Spleen (tissue), 11 donors: ENCODE measurements around the gene WDR33. TPM values are rescaled to one million over a fixed set of nuclear protein-coding genes. Genes with fewer than 3 reads are reported as not detected.

Experiments
- DNase-seq: peaks from one replicate; pipeline ENCODE4 v3.0.0-alpha.2; 2020
- H3K27ac ChIP-seq, 8 donors: fragments of 200-600 bp; sonication (generic) in 7 of 8; 1 replicate in 4 of 8; 2 replicates in 4 of 8; pipeline versions ENCODE4 v1.5.0 to v1.8.0; 2016 to 2021; ENCODE audit warnings: inconsistent platforms in 4 of 8, mild to moderate bottlenecking in 4 of 8, moderate library complexity in 1 of 8
- H3K27me3 ChIP-seq, 7 donors: fragments of 200-600 bp; sonication (generic) in 6 of 7; replicated peaks in 1 of 7; 1 replicate in 4 of 7; 2 replicates in 3 of 7; pipeline versions ENCODE4 v1.5.0 to v1.8.0; 2016 to 2021; ENCODE audit warnings: inconsistent platforms in 3 of 7, mild to moderate bottlenecking in 1 of 7
- H3K36me3 ChIP-seq, 6 donors: fragments of 200-600 bp; sonication (generic) in 5 of 6; 1 replicate in 4 of 6; 2 replicates in 2 of 6; pipeline versions ENCODE4 v1.5.0 to v1.8.0; 2016 to 2021; ENCODE audit warnings: inconsistent platforms in 2 of 6
- H3K4me1 ChIP-seq, 6 donors: fragments of 200-600 bp; sonication (generic) in 5 of 6; 1 replicate in 3 of 6; 2 replicates in 3 of 6; pipeline versions ENCODE4 v1.5.0 to v1.8.0; 2016 to 2021; ENCODE audit warnings: inconsistent platforms in 3 of 6
- H3K4me3 ChIP-seq, 8 donors: fragments of 200-600 bp; sonication (generic) in 7 of 8; 1 replicate in 4 of 8; 2 replicates in 4 of 8; pipeline versions ENCODE4 v1.5.0 to v1.8.0; 2016 to 2021; ENCODE audit warnings: inconsistent platforms in 4 of 8, mild to moderate bottlenecking in 4 of 8, moderate library complexity in 2 of 8
- H3K9me3 ChIP-seq, 8 donors: fragments of 200-600 bp; sonication (generic) in 7 of 8; 1 replicate in 4 of 8; 2 replicates in 4 of 8; pipeline versions ENCODE4 v1.5.0 to v1.8.0; 2016 to 2021; ENCODE audit warnings: inconsistent platforms in 4 of 8
- POLR2A ChIP-seq, 3 donors: fragments of 450-650 bp; IDR thresholded peaks; one replicate each; pipeline ENCODE4 v1.5.1; 2017; ENCODE audit warnings: antibody characterized with exemption in 3 of 3, mild to moderate bottlenecking in 1 of 3
- POLR2AphosphoS5 ChIP-seq, 3 donors: sonication (generic); formaldehyde crosslinking; IDR thresholded peaks; one replicate each; pipeline ENCODE4 v1.5.1; 2017; ENCODE audit warnings: antibody characterized with exemption in 3 of 3
- WGBS, 5 donors: extraction: QIAGEN DNeasy Blood & Tissue Kit in 3 of 5; methylation state at CpG; one replicate each; pipeline versions ENCODE4 v1.1.5 to v1.1.7; 2013 to 2018; 5-methylcytosine and 5-hydroxymethylcytosine counted together
- intact Hi-C: fragments of 100-400 bp; cut with DNase I; formaldehyde crosslinking; loops from one replicate; pipeline ENCODE4 v1.15.0; 2023; ENCODE audit warnings: low total_unique reads
- polyA plus RNA-seq, 3 donors: library from polyadenylated mRNA; stranded (reverse); fragments of 200-250 nt; gene quantifications; one replicate each; pipeline ENCODE4 v1.2.1, GENCODE V29; 2013
- total RNA-seq, 7 donors: library from RNA; depleted of rRNA in 3 of 7; stranded (reverse); fragments of >200 nt in 3 of 7; fragmentation: NEBNext Ultra II Directional in 4 of 7; extraction: Animal tissue kit (Norgen Biotek cat#: 25700) in 4 of 7; gene quantifications; one replicate each; pipeline versions ENCODE4 v1.1.0 to v1.2.1, GENCODE V29; 2016 to 2021
- TF ChIP-seq, protein P1 (sequence below), 11 experiments: fragments of 200-600 bp in 7 of 11; fragments of 450-650 bp in 4 of 11; sonication (generic) in 4 of 11; IDR thresholded peaks in 8 of 11; conservative IDR thresholded peaks in 3 of 11; 1 replicate in 7 of 11; 2 replicates in 4 of 11; pipeline versions ENCODE4 v1.4.0 to v1.8.0; 2016 to 2021; ENCODE audit warnings: antibody characterized with exemption in 11 of 11, inconsistent platforms in 4 of 11, mild to moderate bottlenecking in 1 of 11
- donor health status: healthy with polysubstance abuse.
- donor health status: DM: no; HTN: no; CAD: no; lungs with moderate emphysema.
- donor health status: DM: no; HTN: no; CAD: no.
- donor health status: Bipolar disorder and iron deficiency.
- donor health status: healthy.
- donor health status: DM: no; HTN: no; CAD: no.
- donor health status: DM: yes; HTN: yes; CAD: no.

Gene WDR33
- total and polyA plus RNA-seq, 10 donors, result 15.4 to 85.3 (median 63.1) TPM

DNA sequence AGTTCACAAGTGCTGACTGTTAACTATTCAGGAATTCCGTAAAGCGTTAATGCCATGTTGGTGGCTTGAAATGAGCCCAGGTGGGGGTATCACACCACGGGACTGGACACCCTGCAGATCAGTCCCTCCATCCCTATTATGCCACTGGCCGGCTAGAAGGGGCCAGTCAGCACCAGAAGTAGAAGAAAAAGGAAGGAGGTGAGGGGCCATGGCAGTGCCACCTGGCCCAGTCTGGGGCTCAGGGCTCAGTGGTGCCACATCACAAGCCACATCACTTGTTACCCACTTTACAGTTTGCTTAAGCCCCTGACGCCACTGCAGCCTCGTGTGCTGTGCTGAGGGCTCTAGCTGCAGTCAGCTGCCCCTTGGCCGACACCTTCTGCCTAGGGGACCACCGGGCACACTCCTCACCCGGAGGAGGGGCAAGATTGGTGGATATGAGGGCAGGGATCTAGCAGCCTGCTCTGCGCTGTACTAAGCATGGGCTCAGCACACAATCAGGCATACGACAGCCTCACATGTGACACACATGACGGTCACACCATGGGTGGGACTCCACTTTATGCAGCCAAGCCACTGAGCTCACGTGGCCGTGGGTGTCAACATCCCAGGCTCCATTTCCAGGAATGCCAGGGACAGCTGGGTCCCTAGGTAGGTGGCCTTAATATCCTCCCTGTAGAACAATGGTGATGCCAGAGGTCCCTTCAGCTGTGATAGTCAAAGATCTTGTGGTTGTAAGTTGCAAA lies 139.2 kb downstream of the WDR33 start:
- peaks cover 4 to 58% (median 36%) of the 10 kb centered on the region in 6 donors for H3K4me1 ChIP-seq
- WGBS, 5 donors, result 75 to 84% (median 76%) methylated on average over 6 to 14 of the region's 14 CpGs
- H3K9me3 ChIP-seq, result no peaks in the 10 kb centered on the region
- peak overlapping the region in 7 of 8 donors; percentile 73 to 90 (median 88) for H3K27ac ChIP-seq
- DNase-seq, result no peak
- peak in 1 of 3 donors; percentile 36 for TF ChIP-seq POLR2AphosphoS5 (IDR thresholded peaks at IDR 0.05)
- TF ChIP-seq, protein P1, sequence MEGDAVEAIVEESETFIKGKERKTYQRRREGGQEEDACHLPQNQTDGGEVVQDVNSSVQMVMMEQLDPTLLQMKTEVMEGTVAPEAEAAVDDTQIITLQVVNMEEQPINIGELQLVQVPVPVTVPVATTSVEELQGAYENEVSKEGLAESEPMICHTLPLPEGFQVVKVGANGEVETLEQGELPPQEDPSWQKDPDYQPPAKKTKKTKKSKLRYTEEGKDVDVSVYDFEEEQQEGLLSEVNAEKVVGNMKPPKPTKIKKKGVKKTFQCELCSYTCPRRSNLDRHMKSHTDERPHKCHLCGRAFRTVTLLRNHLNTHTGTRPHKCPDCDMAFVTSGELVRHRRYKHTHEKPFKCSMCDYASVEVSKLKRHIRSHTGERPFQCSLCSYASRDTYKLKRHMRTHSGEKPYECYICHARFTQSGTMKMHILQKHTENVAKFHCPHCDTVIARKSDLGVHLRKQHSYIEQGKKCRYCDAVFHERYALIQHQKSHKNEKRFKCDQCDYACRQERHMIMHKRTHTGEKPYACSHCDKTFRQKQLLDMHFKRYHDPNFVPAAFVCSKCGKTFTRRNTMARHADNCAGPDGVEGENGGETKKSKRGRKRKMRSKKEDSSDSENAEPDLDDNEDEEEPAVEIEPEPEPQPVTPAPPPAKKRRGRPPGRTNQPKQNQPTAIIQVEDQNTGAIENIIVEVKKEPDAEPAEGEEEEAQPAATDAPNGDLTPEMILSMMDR (IDR thresholded peaks at IDR 0.05 in 8 of 11, conservative IDR thresholded peaks at IDR 0.05 in 3 of 11), result no peak
- H3K36me3 ChIP-seq, result no peaks in the 10 kb centered on the region
- peak overlapping the region in 3 of 8 donors; percentile 6 to 77 (median 70) for H3K4me3 ChIP-seq
- peaks cover 0 to 67% (median 23%) of the 10 kb centered on the region in 7 donors for H3K27me3 ChIP-seq
- intact Hi-C loops, result no loop called here

DNA sequence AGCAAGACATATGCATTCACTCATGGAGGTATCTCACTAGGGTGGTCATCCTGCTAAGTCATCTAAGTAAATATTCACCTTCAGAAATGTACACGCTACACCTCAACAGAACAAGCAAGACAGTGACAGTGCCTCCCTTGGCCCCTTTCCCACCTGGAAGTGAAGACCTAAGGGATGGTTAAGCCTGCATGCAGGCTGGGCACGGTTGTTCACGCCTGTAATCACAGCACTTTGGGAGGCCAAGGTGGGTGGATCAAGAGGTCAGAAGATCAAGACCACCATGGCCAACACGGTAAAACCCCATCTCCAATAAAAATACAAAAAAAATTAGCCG lies 140.0 kb downstream of the WDR33 start:
- DNase-seq, result no peak
- no peak for TF ChIP-seq POLR2AphosphoS5 (IDR thresholded peaks at IDR 0.05)
- no peak for TF ChIP-seq POLR2A (IDR thresholded peaks at IDR 0.05)
- TF ChIP-seq, protein P1 (IDR thresholded peaks at IDR 0.05 in 8 of 11, conservative IDR thresholded peaks at IDR 0.05 in 3 of 11), result no peak
- Histone ChIP-seq H3K27me3 (peaks cover 0 to 66% (median 21%) of the 10 kb centered on the region in 7 donors), H3K4me1 (peaks cover 4 to 51% (median 33%) of the 10 kb centered on the region in 6 donors), H3K9me3 (no peaks in the 10 kb centered on the region), H3K36me3 (no peaks in the 10 kb centered on the region), H3K4me3 (no peak overlapping the region), H3K27ac (peak overlapping the region in 4 of 8 donors; percentile 34 to 90 (median 88))
- intact Hi-C loops, result no loop called here
- WGBS, 5 donors, result 79 to 92% (median 82%) methylated on average over 5 of the region's 5 CpGs

DNA sequence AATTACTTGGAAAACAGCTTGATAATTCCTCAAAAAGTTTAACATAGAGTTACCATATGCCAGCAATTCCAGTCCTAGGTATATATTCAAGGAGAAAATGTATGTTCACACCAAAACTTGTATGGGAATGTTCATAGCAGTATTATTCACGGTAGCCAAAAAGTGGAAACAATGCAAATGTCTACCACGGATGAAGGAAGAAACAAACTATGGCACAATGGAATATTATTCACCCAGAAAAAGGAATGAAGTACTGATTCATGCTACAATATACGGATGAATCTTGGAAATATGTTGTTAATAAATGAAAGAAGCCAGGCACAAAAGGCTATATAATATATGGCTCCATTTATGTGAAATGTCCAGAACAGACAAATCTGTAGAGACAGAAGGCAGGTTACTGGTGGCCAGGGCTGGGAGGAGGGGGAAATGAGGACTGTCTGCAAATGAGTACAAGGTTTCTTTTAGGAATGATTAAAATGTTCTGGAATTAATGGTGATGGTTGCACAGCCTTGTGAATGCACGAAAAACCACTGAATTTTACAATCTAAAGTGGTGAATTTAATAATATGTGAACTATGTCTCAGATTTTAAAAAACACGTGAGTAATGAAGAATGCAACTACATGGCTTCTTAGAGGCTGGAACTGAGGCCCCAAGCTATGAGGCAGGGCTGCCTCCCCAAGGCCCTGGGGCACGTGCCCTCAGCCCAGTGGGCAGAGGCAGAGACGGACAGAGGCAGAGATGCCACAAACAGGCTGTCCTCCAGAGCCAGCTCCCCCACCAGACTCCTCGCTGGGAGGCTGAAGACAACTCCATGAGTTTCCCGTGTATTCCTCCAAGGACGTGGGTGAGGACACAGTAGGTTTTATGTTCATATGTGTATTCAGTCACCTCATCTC lies 140.7 kb downstream of the WDR33 start:
- no peaks in the 10 kb centered on the region for H3K9me3 ChIP-seq
- DNase-seq, result no peak
- TF ChIP-seq POLR2A (IDR thresholded peaks at IDR 0.05) (no peak), POLR2AphosphoS5 (IDR thresholded peaks at IDR 0.05) (peak in 1 of 3 donors; percentile 9)
- WGBS, 5 donors, result 77 to 90% (median 83%) methylated on average over 10 of the region's 10 CpGs
- H3K27me3 ChIP-seq, result peaks cover 0 to 66% (median 15%) of the 10 kb centered on the region in 7 donors
- H3K36me3 ChIP-seq, result no peaks in the 10 kb centered on the region
- peak overlapping the region in 3 of 8 donors; percentile 34 to 90 (median 89) for H3K27ac ChIP-seq
- H3K4me3 ChIP-seq, result no peak overlapping the region
- H3K4me1 ChIP-seq, result peaks cover 4 to 51% (median 31%) of the 10 kb centered on the region in 6 donors
- intact Hi-C loops, result no loop called here

DNA sequence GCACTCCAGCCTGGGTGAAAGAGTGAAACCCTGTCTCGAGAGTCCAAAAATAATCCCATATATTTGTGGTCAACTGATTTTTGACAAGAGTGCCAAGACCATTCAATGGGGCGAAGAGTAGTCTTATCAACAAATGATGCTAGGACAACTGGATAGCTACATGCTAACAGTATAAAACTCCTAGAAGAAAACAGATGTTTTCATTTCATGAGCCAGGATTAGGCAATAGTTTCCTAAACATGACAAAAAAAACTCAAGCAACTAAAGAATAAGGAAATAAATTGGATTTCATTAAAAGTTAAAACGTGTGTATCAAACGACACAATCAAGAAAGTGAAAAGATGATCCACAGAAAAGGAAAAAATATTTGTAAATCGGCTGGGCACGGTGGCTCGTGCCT lies 141.9 kb downstream of the WDR33 start:
- TF ChIP-seq, protein P1 (IDR thresholded peaks at IDR 0.05 in 8 of 11, conservative IDR thresholded peaks at IDR 0.05 in 3 of 11), result no peak
- TF ChIP-seq POLR2A (IDR thresholded peaks at IDR 0.05) (no peak), POLR2AphosphoS5 (IDR thresholded peaks at IDR 0.05) (no peak)
- Histone ChIP-seq H3K27me3 (peaks cover 0 to 66% (median 12%) of the 10 kb centered on the region in 7 donors), H3K36me3 (no peaks in the 10 kb centered on the region), H3K4me3 (no peak overlapping the region), H3K4me1 (peaks cover 0 to 51% (median 28%) of the 10 kb centered on the region in 6 donors), H3K9me3 (no peaks in the 10 kb centered on the region), H3K27ac (no peak overlapping the region)
- intact Hi-C loops, result no loop called here
- no peak for DNase-seq
- 79 to 94% (median 86%) methylated on average over 7 of the region's 7 CpGs for WGBS, 5 donors
